HG03280 (cell line): ENCODE results near the gene CAMK2N2.

Source experiments
- ATAC-seq: cut with Tn5 transposase; IDR thresholded peaks from one replicate; pipeline ENCODE4 v1.9.1; 2021; ENCODE audit warnings: mild to moderate bottlenecking, moderate library complexity; ENCODE audit not compliant: unreplicated experiment

CAMK2N2 gene

GRCh38 chr3:184241447-184242296 lies 19.7 kb downstream of the CAMK2N2 start:
- ATAC-seq, result no peak

GRCh38 chr3:184241141-184241446 lies 20.3 kb downstream of the CAMK2N2 start:
- no peak for ATAC-seq

GRCh38 chr3:184240384-184241140 lies 20.8 kb downstream of the CAMK2N2 start:
- no peak for ATAC-seq

GRCh38 chr3:184239708-184240107 lies 21.6 kb downstream of the CAMK2N2 start:
- no peak for ATAC-seq

- no peak for ATAC-seq
These were observed 22.1 kb downstream of the CAMK2N2 start for GRCh38 chr3:184239221-184239620.

GRCh38 chr3:184238246-184238818 lies 23.0 kb downstream of the CAMK2N2 start:
- ATAC-seq, result no peak

GRCh38 chr3:184237807-184238206 lies 23.5 kb downstream of the CAMK2N2 start:
- no peak for ATAC-seq

GRCh38 chr3:184237211-184237610 lies 24.1 kb downstream of the CAMK2N2 start:
- ATAC-seq, result no peak

GRCh38 chr3:184236636-184237035 lies 24.7 kb downstream of the CAMK2N2 start:
- ATAC-seq, result no peak

GRCh38 chr3:184236033-184236410 lies 25.3 kb downstream of the CAMK2N2 start:
- ATAC-seq, result no peak

GRCh38 chr3:184235381-184236032 lies 25.8 kb downstream of the CAMK2N2 start:
- no peak for ATAC-seq

GRCh38 chr3:184234671-184235380 lies 26.5 kb downstream of the CAMK2N2 start:
- ATAC-seq, result no peak

GRCh38 chr3:184234224-184234623 lies 27.1 kb downstream of the CAMK2N2 start:
- no peak for ATAC-seq

GRCh38 chr3:184233127-184233843 lies 28.1 kb downstream of the CAMK2N2 start:
- ATAC-seq, result no peak

GRCh38 chr3:184231671-184232070 lies 29.7 kb downstream of the CAMK2N2 start:
- ATAC-seq, result no peak

GRCh38 chr3:184230603-184231528 lies 30.5 kb downstream of the CAMK2N2 start:
- ATAC-seq, result no peak

- no peak for ATAC-seq
These were observed 31.2 kb downstream of the CAMK2N2 start for GRCh38 chr3:184230081-184230602.

GRCh38 chr3:184229394-184230080 lies 31.8 kb downstream of the CAMK2N2 start, which contains the start of gene VWA5B2:
Gene VWA5B2, plus strand, starts transcription at chr3:184229585. Its CDS starts 944 bp downstream, at chr3:184230529.
- peak; percentile 77 for ATAC-seq
